GM15510 (cell line): ENCODE results near the gene COLQ.

ENCODE experiments used
- POLR2A ChIP-seq: IDR thresholded peaks from 3 replicates; pipeline ENCODE4 v1.6.1; 2011; ENCODE audit warnings: borderline replicate concordance; ENCODE audit not compliant: insufficient read length; ENCODE audit errors: extremely low read depth

Gene COLQ

GRCh38 chr3:15403495-15403894 is 118.0 kb downstream of the COLQ start:
- TF ChIP-seq POLR2A = no peak

- no peak for TF ChIP-seq POLR2A
These were observed 119.6 kb downstream of the COLQ start for GRCh38 chr3:15401936-15402335.
